Panc1 (cell line): ENCODE measurements around the gene C1orf159. TPM values are rescaled to one million over a fixed set of nuclear protein-coding genes. Genes with fewer than 3 reads are reported as not detected.
"Not testable (repeated sequence)": the region's sequence is repeated elsewhere in the genome, so short reads cannot be mapped to it uniquely, and the experiment has no call there.

Experiments
- ATAC-seq: fragments of 200-7000 bp; cut with Tn5 transposase; 2 replicates; pipeline ENCODE4 v1.9.1; 2020; ENCODE audit warnings: mild to moderate bottlenecking, moderate library complexity
- BruUV-seq: library from RNA; stranded (reverse); fragments of 400-500 nt; replicated peaks from 2 replicates; lab custom pipeline; 2021; lab: Mats Ljungman, UMichigan
- CTCF ChIA-PET: fragments of 300-600 bp; sonication (Branson Sonifier 250); formaldehyde crosslinking; loops from one replicate; lab custom pipeline; 2022; ENCODE audit warnings: antibody characterized with exemption; lab: Charles Lee
- POLR2A ChIA-PET: fragments of 300-600 bp; sonication (Branson Sonifier 250); formaldehyde crosslinking; loops from one replicate; lab custom pipeline; 2022; ENCODE audit warnings: antibody characterized with exemption; lab: Charles Lee
- DNase-seq: peaks from one replicate; pipeline ENCODE4 v3.0.0-alpha.2; 2010; ENCODE audit warnings: low read depth, low spot score
- H3K27ac ChIP-seq: 2 replicates; pipeline ENCODE4 v1.5.1; 2011; ENCODE audit warnings: mild to moderate bottlenecking, low read length, inconsistent platforms
- H3K27me3 ChIP-seq: fragments of 200-500 bp; sonication (Bioruptor generic); 2 replicates; pipeline ENCODE4 v1.6.0; 2014; ENCODE audit warnings: low read length, inconsistent platforms; ENCODE audit not compliant: control insufficient read depth, insufficient read depth
- H3K36me3 ChIP-seq: fragments of 200-500 bp; sonication (Bioruptor generic); 2 replicates; pipeline ENCODE4 v1.5.1; 2014; ENCODE audit warnings: inconsistent platforms, mild to moderate bottlenecking, low read length, moderate library complexity; ENCODE audit not compliant: control insufficient read depth, insufficient read depth
- H3K4me1 ChIP-seq: 2 replicates; pipeline ENCODE4 v1.5.1; 2011; ENCODE audit warnings: inconsistent platforms, mild to moderate bottlenecking, low read length, moderate library complexity; ENCODE audit not compliant: control insufficient read depth, insufficient read depth
- H3K4me3 ChIP-seq, 2 experiments: 2 replicates each; pipeline ENCODE4 v1.5.1; 2011 to 2012; ENCODE audit warnings: low read depth in 2 of 2, low read length in 2 of 2, mild to moderate bottlenecking in 2 of 2, inconsistent platforms in 1 of 2, moderate library complexity in 1 of 2
- H3K9me3 ChIP-seq: fragments of 200-500 bp; sonication (Bioruptor generic); 2 replicates; pipeline ENCODE4 v1.5.1; 2014; ENCODE audit warnings: low read depth, mild to moderate bottlenecking, inconsistent platforms, low read length, moderate library complexity; ENCODE audit not compliant: control insufficient read depth, insufficient read depth
- POLR2AphosphoS5 ChIP-seq: IDR thresholded peaks from 2 replicates; pipeline ENCODE4 v1.6.1; 2012; ENCODE audit warnings: mild to moderate bottlenecking, low read depth, low read length, moderate library complexity
- SIN3A ChIP-seq: IDR thresholded peaks from 2 replicates; pipeline ENCODE4 v1.6.1; 2012; ENCODE audit warnings: low read depth, mild to moderate bottlenecking, low read length, moderate library complexity, borderline replicate concordance; ENCODE audit not compliant: insufficient read depth
- TCF7L2 ChIP-seq: IDR thresholded peaks from 2 replicates; pipeline ENCODE4 v1.6.1; 2011; ENCODE audit warnings: mild to moderate bottlenecking, low read depth, low read length, inconsistent platforms
- in situ Hi-C: cut with HindIII; loops from 2 replicates; pipeline ENCODE4 v1.10.0; 2016; ENCODE audit warnings: low sequenced_read_pairs, low pct_unique_long_range_greater_than_20kb
- intact Hi-C: fragments of 100-400 bp; cut with micrococcal nuclease; formaldehyde crosslinking; loops from one replicate; pipeline ENCODE4 v1.10.0; 2022; ENCODE audit not compliant: unreplicated experiment
- total RNA-seq: library from RNA; stranded (reverse); gene quantifications from one replicate; pipeline ENCODE4 v1.2.1, GENCODE V29; 2021; ENCODE audit not compliant: unreplicated experiment
- TF ChIP-seq, protein P1 (sequence below), 2 experiments: IDR thresholded peaks; 2 replicates each; pipeline ENCODE4 v1.6.1; 2011 to 2012; ENCODE audit warnings: low read depth in 2 of 2, control low read depth in 1 of 2, low read length in 1 of 2, mild to moderate bottlenecking in 1 of 2, moderate library complexity in 1 of 2; ENCODE audit not compliant: insufficient read depth in 1 of 2
- TF ChIP-seq, protein P2 (sequence below): fragments of 450-650 bp; IDR thresholded peaks from 2 replicates; pipeline ENCODE4 v1.5.1; 2017; ENCODE audit warnings: mild to moderate bottlenecking

The C1orf159 gene
- total RNA-seq, 1 experiment from 2014 or later: 28.8 TPM

DNA sequence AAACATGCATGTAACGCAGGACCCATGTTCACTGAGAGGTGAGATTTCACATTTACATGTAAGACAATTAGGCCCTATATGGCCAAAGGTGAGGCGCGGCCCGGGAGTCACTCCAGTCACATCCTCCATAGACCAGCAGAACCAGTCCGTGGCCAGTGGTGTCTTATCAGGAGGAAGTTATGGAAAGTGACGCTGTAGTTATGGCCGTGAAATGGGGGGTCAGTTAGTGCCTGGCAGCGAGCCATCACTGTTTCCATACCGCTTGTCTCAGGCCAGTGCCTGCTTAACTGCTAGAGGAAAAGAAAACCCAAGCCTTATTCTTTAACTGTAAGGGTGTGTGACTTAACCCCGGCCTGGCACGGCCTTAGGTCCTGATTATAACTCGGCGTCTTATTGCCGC is 6.1 kb downstream of the C1orf159 start:
- in situ Hi-C loops (no loop called here), intact Hi-C loops (no loop called here)
- Histone ChIP-seq H3K4me1 (no peaks in the 10 kb centered on the region), H3K9me3 (peaks cover 7% of the 10 kb centered on the region; the same call in 1 of the 2 replicates), H3K36me3 (no peaks in the 10 kb centered on the region), H3K27me3 (no peaks in the 10 kb centered on the region), H3K27ac (no peak overlapping the region), H3K4me3 (no peak overlapping the region)
- ATAC-seq (no peak), DNase-seq (no peak)
- TSS peak; percentile 20 for BruUV-seq
- POLR2A ChIA-PET: no interaction called here
- CTCF ChIA-PET: no interaction called here
- TF ChIP-seq SIN3A: no peak
- TF ChIP-seq, protein P1, sequence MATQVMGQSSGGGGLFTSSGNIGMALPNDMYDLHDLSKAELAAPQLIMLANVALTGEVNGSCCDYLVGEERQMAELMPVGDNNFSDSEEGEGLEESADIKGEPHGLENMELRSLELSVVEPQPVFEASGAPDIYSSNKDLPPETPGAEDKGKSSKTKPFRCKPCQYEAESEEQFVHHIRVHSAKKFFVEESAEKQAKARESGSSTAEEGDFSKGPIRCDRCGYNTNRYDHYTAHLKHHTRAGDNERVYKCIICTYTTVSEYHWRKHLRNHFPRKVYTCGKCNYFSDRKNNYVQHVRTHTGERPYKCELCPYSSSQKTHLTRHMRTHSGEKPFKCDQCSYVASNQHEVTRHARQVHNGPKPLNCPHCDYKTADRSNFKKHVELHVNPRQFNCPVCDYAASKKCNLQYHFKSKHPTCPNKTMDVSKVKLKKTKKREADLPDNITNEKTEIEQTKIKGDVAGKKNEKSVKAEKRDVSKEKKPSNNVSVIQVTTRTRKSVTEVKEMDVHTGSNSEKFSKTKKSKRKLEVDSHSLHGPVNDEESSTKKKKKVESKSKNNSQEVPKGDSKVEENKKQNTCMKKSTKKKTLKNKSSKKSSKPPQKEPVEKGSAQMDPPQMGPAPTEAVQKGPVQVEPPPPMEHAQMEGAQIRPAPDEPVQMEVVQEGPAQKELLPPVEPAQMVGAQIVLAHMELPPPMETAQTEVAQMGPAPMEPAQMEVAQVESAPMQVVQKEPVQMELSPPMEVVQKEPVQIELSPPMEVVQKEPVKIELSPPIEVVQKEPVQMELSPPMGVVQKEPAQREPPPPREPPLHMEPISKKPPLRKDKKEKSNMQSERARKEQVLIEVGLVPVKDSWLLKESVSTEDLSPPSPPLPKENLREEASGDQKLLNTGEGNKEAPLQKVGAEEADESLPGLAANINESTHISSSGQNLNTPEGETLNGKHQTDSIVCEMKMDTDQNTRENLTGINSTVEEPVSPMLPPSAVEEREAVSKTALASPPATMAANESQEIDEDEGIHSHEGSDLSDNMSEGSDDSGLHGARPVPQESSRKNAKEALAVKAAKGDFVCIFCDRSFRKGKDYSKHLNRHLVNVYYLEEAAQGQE (IDR thresholded peaks at IDR 0.05; ENCODE audit: insufficient read depth in 1 of 2, low read depth in 2 of 2, low read length in 1 of 2): no peak
- no peak for TF ChIP-seq TCF7L2
- TF ChIP-seq, protein P2, sequence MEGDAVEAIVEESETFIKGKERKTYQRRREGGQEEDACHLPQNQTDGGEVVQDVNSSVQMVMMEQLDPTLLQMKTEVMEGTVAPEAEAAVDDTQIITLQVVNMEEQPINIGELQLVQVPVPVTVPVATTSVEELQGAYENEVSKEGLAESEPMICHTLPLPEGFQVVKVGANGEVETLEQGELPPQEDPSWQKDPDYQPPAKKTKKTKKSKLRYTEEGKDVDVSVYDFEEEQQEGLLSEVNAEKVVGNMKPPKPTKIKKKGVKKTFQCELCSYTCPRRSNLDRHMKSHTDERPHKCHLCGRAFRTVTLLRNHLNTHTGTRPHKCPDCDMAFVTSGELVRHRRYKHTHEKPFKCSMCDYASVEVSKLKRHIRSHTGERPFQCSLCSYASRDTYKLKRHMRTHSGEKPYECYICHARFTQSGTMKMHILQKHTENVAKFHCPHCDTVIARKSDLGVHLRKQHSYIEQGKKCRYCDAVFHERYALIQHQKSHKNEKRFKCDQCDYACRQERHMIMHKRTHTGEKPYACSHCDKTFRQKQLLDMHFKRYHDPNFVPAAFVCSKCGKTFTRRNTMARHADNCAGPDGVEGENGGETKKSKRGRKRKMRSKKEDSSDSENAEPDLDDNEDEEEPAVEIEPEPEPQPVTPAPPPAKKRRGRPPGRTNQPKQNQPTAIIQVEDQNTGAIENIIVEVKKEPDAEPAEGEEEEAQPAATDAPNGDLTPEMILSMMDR: no peak
- TF ChIP-seq POLR2AphosphoS5: no peak

DNA sequence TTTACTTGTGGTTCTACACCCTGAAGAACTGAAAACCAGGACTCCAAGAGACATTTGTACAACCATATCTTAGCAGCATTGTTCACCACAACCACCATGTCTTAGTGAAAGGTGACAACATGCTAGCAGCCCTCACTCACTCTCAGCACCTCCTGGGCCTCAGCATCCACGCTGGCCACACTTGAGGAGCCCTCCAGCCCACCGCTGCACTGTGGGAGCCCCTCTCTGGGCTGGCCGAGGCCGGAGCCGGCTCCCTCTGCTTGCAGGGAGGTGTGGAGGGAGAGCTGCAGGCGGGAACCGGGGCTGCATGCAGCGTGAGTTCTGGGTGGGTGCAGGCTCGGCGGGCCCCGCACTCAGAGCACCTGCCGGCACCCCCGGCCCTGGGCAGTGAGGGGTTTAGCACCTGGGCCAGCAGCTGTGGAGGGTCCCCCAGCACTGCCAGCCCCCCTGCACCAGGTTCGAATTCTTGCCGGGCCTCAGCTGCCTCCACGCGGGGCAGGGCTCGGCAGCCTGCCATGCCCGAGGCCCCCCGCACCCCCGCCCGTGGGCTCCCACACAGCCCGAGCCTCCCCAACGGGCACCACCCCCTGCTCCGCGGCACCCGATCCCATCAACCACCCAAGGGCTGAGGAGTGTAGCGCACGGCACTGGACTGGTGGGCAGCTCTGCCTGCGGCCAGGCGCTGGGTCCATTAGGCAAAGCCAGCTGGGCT is 9.2 kb downstream of the C1orf159 start:
- BruUV-seq: no TSS peak
- POLR2A ChIA-PET: no interaction called here
- DNase-seq (no peak), ATAC-seq (no peak)
- CTCF ChIA-PET: no interaction called here
- Histone ChIP-seq H3K27me3 (no peaks in the 10 kb centered on the region), H3K9me3 (peaks cover 4% of the 10 kb centered on the region; the same call in 1 of the 2 replicates), H3K36me3 (no peaks in the 10 kb centered on the region), H3K27ac (no peak overlapping the region), H3K4me1 (no peaks in the 10 kb centered on the region), H3K4me3 (no peak overlapping the region)
- intact Hi-C loops: no loop called here
- TF ChIP-seq, protein P2: no peak
- TF ChIP-seq SIN3A (no peak), POLR2AphosphoS5 (no peak), TCF7L2 (no peak)
- TF ChIP-seq, protein P1 (IDR thresholded peaks at IDR 0.05; ENCODE audit: insufficient read depth in 1 of 2, low read depth in 2 of 2, low read length in 1 of 2): no peak
- in situ Hi-C loops: no loop called here

DNA sequence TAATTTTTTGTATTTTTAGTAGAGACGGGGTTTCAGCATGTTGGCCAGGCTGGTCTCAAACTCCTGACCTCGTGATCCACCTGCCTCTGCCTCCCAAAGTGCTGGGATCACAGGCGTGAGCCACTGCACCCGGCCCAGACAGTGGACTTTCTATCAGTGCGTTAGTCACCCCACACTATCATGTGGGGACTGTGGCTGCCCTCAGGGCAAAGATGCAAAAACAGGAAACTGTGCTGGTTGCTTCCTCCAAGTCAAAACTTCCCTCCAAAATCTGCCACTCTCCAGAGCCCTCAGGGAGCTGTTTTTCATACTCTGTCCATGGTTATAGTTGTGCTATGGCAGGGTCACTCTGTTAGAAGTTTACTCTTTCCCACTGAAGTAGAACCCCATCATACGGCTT is 11.7 kb downstream of the C1orf159 start:
- H3K4me3 ChIP-seq, DNase-seq, BruUV-seq, in situ Hi-C loops, H3K27ac ChIP-seq, intact Hi-C loops, CTCF ChIA-PET, ATAC-seq, H3K27me3 ChIP-seq, H3K36me3 ChIP-seq, H3K9me3 ChIP-seq, H3K4me1 ChIP-seq: not testable (repeated sequence)
- POLR2A ChIA-PET: interaction anchor here (0.5 to 0.7 kb wide), 2 partner anchors 127 to 285 kb away, joined by 3 to 4 read pairs; no protein-coding TSS in a partner anchor
